HepG2 (cell line): Measurements from ENCODE around the gene STX5. TPM values are rescaled to one million over a fixed set of nuclear protein-coding genes. Genes with fewer than 3 reads are reported as not detected.
A peak's percentile ranks its signal among the peaks of the same experiment; 100 is the strongest.

Source experiments
- ADNP ChIP-seq: sonication (generic); formaldehyde crosslinking; IDR thresholded peaks from 2 replicates; pipeline ENCODE4 v1.4.0; 2020; ENCODE audit warnings: missing genetic modification reagents
- ARID5B ChIP-seq: IDR thresholded peaks from 2 replicates; pipeline ENCODE4 v1.4.0; 2020; ENCODE audit warnings: mild to moderate bottlenecking, missing genetic modification reagents
- FOXO1 ChIP-seq: sonication (generic); formaldehyde crosslinking; IDR thresholded peaks from 2 replicates; pipeline ENCODE4 v1.4.0; 2020; ENCODE audit warnings: missing genetic modification reagents
- FOXP4 ChIP-seq: sonication (generic); formaldehyde crosslinking; IDR thresholded peaks from 2 replicates; pipeline ENCODE4 v1.4.0; 2020; ENCODE audit warnings: missing genetic modification reagents
- HMGXB4 ChIP-seq, 2 experiments: sonication (generic) in 1 of 2; formaldehyde crosslinking in 1 of 2; IDR thresholded peaks; 2 replicates each; pipeline versions ENCODE4 v1.4.0 to v1.6.1; 2018 to 2020; ENCODE audit warnings: missing genetic modification reagents in 2 of 2, borderline replicate concordance in 1 of 2, low read depth in 1 of 2, mild to moderate bottlenecking in 1 of 2, missing biosample characterization in 1 of 2
- IRF1 ChIP-seq: sonication (generic); formaldehyde crosslinking; IDR thresholded peaks from 2 replicates; pipeline ENCODE4 v1.4.0; 2020; ENCODE audit warnings: low read depth, mild to moderate bottlenecking, missing genetic modification reagents
- MEF2D ChIP-seq: sonication (generic); formaldehyde crosslinking; IDR thresholded peaks from 2 replicates; pipeline ENCODE4 v1.5.1; 2020; ENCODE audit warnings: mild to moderate bottlenecking, missing genetic modification reagents
- NFIB ChIP-seq: sonication (generic); formaldehyde crosslinking; IDR thresholded peaks from 2 replicates; pipeline ENCODE4 v1.9.0; 2021; ENCODE audit warnings: missing genetic modification reagents, mild to moderate bottlenecking, borderline replicate concordance
- PTBP1 ChIP-seq: fragments of 200-400 bp; formaldehyde crosslinking; IDR thresholded peaks from 2 replicates; pipeline ENCODE4 v1.6.1; 2018; ENCODE audit warnings: low read length, low read depth; ENCODE audit not compliant: poor library complexity, severe bottlenecking
- TAF1 ChIP-seq: sonication (generic); formaldehyde crosslinking; IDR thresholded peaks from 2 replicates; pipeline ENCODE4 v1.4.0; 2020; ENCODE audit warnings: missing genetic modification reagents
- TARDBP ChIP-seq: sonication (generic); formaldehyde crosslinking; IDR thresholded peaks from 2 replicates; pipeline ENCODE4 v1.8.0; 2022; ENCODE audit warnings: mild to moderate bottlenecking, missing genetic modification reagents
- U2AF1 ChIP-seq: fragments of 200-400 bp; formaldehyde crosslinking; optimal IDR thresholded peaks from 2 replicates; pipeline ENCODE3; 2017; ENCODE audit warnings: mild to moderate bottlenecking, low read depth, low read length
- ZNF264 ChIP-seq: sonication (generic); formaldehyde crosslinking; IDR thresholded peaks from 2 replicates; pipeline ENCODE4 v1.4.0; 2020; ENCODE audit warnings: missing genetic modification reagents
- ZNF3 ChIP-seq: IDR thresholded peaks from 2 replicates; pipeline ENCODE4 v1.7.0; 2017; ENCODE audit warnings: inconsistent platforms
- ZNF841 ChIP-seq: sonication (generic); formaldehyde crosslinking; IDR thresholded peaks from 2 replicates; pipeline ENCODE4 v1.8.1; 2023; ENCODE audit warnings: missing genetic modification reagents, borderline replicate concordance
- ZSCAN5A ChIP-seq: sonication (generic); formaldehyde crosslinking; IDR thresholded peaks from 2 replicates; pipeline ENCODE4 v1.8.0; 2022; ENCODE audit warnings: mild to moderate bottlenecking, missing genetic modification reagents, borderline replicate concordance
- polyA plus RNA-seq, 8 experiments: library from polyadenylated mRNA; depleted of rRNA in 3 of 8; stranded (reverse) in 7 of 8; unstranded in 1 of 8; fragments of >200 nt; fragmentation: Illumina TruSeq in 4 of 8; extraction: Trizol in 4 of 8; gene quantifications; 2 replicates each; pipeline versions ENCODE4 v1.2.1 to v1.2.3, GENCODE V29; 2011 to 2016; ENCODE audit warnings: low read depth in 4 of 8, missing spikeins in 1 of 8, mixed read lengths in 1 of 8; ENCODE audit not compliant: insufficient read depth in 1 of 8
- total RNA-seq, 5 experiments: library from RNA; depleted of rRNA; stranded (reverse); fragments of >200 nt; fragmentation: Illumina TruSeq; extraction: Trizol; gene quantifications; 2 replicates each; pipeline ENCODE4 v1.2.3, GENCODE V29; 2016; ENCODE audit warnings: low read depth in 1 of 5

STX5 gene
- total and polyA plus RNA-seq, 2 of the 13 experiments (the other 11 are each of a cell fraction or from before 2014, with no cell fraction given) = 26.9 to 30.0 TPM

- TF ChIP-seq IRF1 (CRISPR knock-in tag) = no peak
- peak; percentile 60; the same call in 1 of the 2 replicates for TF ChIP-seq TAF1 (CRISPR knock-in tag)
- no peak for TF ChIP-seq ZNF3 (CRISPR knock-in tag)
- TF ChIP-seq U2AF1 = no peak
- no peak for TF ChIP-seq ZNF841 (CRISPR knock-in tag)
- TF ChIP-seq TARDBP = peak; percentile 67; the same call in 1 of the 2 replicates
- no peak for TF ChIP-seq FOXO1 (CRISPR knock-in tag)
- TF ChIP-seq MEF2D (CRISPR knock-in tag) = 0 out of 2 replicates have a peak, but pooled peaks have one; percentile 64
- TF ChIP-seq ZSCAN5A (CRISPR knock-in tag) = 0 out of 2 replicates have a peak, but pooled peaks have one; percentile 60
- peak; percentile 22 to 53; a peak in 2 of 4 replicates for TF ChIP-seq HMGXB4 (CRISPR knock-in tag; IDR thresholded peaks at IDR 0.05; ENCODE audit: borderline replicate concordance in 1 of 2, low read depth in 1 of 2)
- TF ChIP-seq ADNP (CRISPR knock-in tag) = peak; percentile 74; the same call in 1 of the 2 replicates
- TF ChIP-seq ZNF264 (CRISPR knock-in tag) = 0 out of 2 replicates have a peak, but pooled peaks have one; percentile 23
- peak; percentile 59; the same call in 1 of the 2 replicates for TF ChIP-seq ARID5B (CRISPR knock-in tag)
- 0 out of 2 replicates have a peak, but pooled peaks have one; percentile 12 for TF ChIP-seq FOXP4 (CRISPR knock-in tag)
- no peak for TF ChIP-seq PTBP1
- TF ChIP-seq NFIB = no peak
Measured at GRCh38 chr11:62771144-62772021, 60.5 kb downstream of the STX5 start, which contains the start of gene TAF6L (continued).
